ENCODE results near the gene PNPLA2.

DNA sequence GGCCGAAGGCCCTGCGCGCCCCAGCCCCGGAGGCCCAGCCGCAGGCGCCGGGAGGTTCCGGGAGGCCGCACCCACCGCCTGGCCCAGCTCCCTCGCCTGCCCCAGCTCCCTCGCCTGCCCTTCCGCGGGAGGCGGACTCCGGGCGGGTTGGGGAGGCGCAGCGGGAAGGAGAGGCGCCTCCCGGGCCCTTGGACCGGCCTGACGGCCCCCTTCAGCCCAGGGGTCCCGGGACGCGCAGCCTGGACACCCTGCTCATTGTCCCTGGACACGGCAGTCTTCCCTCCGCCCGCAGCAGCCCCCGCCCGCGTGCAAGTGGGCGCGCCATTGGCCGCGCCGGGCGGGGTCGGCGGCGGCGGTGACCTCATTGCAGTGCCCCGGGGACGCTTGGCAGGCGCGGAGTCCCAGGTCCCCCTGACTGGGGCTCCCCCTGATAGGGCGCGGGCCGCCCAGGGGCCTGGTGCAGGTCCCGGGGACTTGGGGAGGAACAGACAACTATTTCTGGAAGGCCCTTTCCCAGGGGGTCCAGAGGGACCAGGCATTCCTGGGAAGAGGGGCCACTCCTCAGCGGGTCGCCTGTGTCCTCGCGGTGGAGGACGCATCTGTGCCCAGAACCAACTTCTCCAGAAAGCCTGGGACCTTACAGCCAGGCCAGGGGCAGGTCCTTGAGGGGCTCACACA lies 14.5 kb downstream of the PNPLA2 start:
- TF ChIP-seq ATF2 (CRISPR knock-in tag; IDR thresholded peaks at IDR 0.05; ENCODE audit: borderline replicate concordance, low read depth) (no peak), CTCF (IDR thresholded peaks at IDR 0.05) (no peak), FOXJ3 (CRISPR knock-in tag; IDR thresholded peaks at IDR 0.05; ENCODE audit: borderline replicate concordance) (no peak), NFE2L1 (CRISPR knock-in tag; IDR thresholded peaks at IDR 0.05) (no peak), ATF3 (CRISPR knock-in tag; conservative IDR thresholded peaks at IDR 0.05) (no peak), ZNF317 (CRISPR knock-in tag; IDR thresholded peaks at IDR 0.05; ENCODE audit: borderline replicate concordance, low read depth) (no peak), SP1 (CRISPR knock-in tag; conservative IDR thresholded peaks at IDR 0.05) (no peak), ZNF232 (CRISPR knock-in tag; IDR thresholded peaks at IDR 0.05) (no peak), USF2 (CRISPR knock-in tag; IDR thresholded peaks at IDR 0.05) (no peak)
- TF ChIP-seq, protein P1, sequence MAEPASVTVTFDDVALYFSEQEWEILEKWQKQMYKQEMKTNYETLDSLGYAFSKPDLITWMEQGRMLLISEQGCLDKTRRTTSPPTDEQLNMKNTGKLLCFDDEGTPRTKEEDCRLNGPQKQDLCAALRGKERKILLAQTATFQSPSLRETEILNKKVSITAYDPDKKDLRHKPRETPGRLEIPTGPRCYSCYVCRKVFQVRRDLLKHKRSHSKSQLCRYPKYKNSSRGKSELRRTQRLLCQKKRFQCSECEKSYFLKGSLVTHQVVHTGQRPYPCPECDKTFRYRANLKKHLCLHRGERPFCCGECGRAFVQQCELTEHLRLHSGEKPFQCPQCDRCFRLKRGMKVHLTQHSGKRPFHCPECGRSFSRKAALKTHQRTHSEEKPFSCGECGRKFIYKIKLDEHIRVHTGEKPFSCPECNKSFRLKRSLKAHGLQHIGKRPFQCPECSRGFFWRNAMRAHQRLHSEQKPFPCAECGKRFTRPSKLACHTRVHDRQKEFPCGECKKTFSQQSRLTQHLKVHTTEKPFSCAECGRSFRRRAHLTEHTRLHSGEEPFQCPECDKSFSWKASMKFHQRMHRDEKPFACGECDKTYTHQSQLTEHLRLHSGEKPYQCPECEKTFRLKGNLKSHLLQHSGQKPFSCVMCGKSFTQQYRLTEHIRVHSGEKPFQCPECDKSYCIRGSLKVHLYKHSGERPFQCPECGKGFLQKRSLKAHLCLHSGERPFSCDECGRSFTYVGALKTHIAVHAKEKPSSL (CRISPR knock-in tag; conservative IDR thresholded peaks at IDR 0.05): no peak
- TF ChIP-seq, protein P2, sequence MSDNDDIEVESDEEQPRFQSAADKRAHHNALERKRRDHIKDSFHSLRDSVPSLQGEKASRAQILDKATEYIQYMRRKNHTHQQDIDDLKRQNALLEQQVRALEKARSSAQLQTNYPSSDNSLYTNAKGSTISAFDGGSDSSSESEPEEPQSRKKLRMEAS (CRISPR knock-in tag; IDR thresholded peaks at IDR 0.05): no peak
- TF ChIP-seq, protein P3, sequence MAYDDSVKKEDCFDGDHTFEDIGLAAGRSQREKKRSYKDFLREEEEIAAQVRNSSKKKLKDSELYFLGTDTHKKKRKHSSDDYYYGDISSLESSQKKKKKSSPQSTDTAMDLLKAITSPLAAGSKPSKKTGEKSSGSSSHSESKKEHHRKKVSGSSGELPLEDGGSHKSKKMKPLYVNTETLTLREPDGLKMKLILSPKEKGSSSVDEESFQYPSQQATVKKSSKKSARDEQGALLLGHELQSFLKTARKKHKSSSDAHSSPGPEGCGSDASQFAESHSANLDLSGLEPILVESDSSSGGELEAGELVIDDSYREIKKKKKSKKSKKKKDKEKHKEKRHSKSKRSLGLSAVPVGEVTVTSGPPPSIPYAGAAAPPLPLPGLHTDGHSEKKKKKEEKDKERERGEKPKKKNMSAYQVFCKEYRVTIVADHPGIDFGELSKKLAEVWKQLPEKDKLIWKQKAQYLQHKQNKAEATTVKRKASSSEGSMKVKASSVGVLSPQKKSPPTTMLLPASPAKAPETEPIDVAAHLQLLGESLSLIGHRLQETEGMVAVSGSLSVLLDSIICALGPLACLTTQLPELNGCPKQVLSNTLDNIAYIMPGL (CRISPR knock-in tag; IDR thresholded peaks at IDR 0.05): peak; percentile 28; the same call in 1 of the 2 replicates
